C4-2B (cell line): Measurements from ENCODE around the gene MDH1B.

Source experiments
- ZFX ChIP-seq: fragments of 450-650 bp; IDR thresholded peaks from 2 replicates; pipeline ENCODE4 v1.6.1; 2017
- TF ChIP-seq, protein P1 (sequence below): fragments of 450-650 bp; conservative IDR thresholded peaks from 2 replicates; pipeline ENCODE4 v1.5.1; 2017; ENCODE audit warnings: mild to moderate bottlenecking

DNA sequence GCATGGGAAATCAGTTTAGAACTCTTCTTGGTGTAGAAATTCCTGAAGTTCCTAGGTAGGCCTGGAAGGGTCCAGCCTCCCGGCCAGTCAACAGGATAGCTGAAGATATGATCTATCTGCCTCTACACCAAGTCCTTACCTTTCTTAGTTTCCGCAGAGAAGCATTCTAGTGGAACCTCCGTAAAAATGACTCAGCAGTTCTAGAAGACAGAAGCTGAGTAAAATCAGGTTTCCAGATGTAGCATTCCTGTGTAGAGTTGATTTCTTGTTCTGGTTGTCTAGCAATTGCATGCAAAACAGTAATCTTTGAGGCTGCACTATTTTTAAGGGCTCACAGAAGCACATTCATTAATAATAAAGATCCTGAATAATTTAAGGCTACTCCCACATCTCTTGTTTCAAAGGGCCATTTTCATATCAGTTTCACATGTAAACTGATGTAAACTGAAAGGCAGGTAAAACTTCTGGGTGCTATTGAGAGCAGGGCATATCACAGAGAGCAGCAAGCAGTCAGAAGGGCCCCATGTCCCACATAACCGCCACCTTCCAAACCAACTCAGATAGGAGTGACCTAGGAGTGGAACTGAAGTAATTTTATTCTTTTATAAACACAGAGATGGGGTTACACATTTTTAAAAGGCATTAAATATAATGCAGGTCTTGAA is 43.7 kb downstream of the MDH1B start:
- TF ChIP-seq, protein P1, sequence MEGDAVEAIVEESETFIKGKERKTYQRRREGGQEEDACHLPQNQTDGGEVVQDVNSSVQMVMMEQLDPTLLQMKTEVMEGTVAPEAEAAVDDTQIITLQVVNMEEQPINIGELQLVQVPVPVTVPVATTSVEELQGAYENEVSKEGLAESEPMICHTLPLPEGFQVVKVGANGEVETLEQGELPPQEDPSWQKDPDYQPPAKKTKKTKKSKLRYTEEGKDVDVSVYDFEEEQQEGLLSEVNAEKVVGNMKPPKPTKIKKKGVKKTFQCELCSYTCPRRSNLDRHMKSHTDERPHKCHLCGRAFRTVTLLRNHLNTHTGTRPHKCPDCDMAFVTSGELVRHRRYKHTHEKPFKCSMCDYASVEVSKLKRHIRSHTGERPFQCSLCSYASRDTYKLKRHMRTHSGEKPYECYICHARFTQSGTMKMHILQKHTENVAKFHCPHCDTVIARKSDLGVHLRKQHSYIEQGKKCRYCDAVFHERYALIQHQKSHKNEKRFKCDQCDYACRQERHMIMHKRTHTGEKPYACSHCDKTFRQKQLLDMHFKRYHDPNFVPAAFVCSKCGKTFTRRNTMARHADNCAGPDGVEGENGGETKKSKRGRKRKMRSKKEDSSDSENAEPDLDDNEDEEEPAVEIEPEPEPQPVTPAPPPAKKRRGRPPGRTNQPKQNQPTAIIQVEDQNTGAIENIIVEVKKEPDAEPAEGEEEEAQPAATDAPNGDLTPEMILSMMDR = no peak
- TF ChIP-seq ZFX = no peak
